NOMO-1 treated with dmso at 0.1 percent for 144 hours (cell line): ENCODE measurements around the gene CREB3L2.
"Not testable (repeated sequence)": the region's sequence is repeated elsewhere in the genome, so short reads cannot be mapped to it uniquely, and the experiment has no call there.

Experiments
- DNase-seq: peaks from one replicate; lab custom pipeline; 2025; ENCODE audit not compliant: unreplicated experiment; lab: John Stamatoyannopoulos, UW

CREB3L2 gene

DNA sequence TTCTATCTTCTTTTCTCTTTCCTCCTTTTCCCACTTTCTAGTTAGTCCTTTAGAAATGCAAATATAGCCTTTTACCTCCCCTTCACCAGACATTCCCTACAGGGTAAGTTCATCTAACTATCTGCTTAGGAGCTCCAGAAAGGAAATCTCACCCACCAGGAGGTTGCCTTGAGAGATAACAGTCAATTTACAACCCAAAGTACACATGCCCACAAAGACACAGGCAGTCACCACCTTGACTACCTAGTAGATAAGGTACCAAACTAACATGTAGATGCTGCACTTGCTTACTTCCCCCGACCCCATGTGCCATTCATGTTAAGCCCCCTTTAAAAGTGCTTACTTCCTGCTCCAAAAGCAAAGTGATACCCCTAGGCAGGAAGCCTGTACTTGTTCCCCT is 12.8 kb upstream of the CREB3L2 start:
- DNase-seq = no peak

DNA sequence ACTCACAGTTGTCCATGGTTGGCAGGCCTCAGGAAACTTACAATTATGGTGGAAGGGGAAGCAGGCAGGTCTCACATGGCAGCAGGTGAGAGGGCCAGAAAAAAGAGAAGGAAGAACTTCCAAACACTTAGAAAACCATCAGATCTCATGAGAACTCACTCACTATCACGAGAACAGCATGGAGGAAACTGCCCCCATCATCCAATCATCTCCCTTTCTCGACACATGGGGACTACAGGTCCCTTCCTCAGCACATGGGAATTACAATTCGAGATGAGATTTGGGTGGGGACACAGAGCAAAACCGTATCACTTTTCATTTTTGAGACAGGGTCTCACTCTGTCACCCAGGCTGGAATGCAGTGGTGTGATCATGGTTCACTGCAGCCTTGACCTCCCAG is 12.3 kb upstream of the CREB3L2 start:
- not testable (repeated sequence) for DNase-seq

DNA sequence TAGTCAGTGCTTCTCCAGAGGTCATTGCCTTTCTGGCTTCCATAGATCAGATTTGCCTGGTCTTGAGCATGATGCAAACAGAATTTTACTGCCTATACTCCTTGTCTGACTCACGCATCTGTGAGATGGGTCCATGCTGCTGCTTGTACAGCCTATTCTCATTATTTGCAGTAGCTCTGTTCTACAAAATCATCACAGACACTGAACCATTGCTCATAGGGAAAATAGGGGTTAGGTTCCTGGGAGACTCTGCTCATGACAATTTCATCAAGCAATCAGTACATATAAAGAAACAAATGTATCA is 7.4 kb upstream of the CREB3L2 start:
- no peak for DNase-seq

DNA sequence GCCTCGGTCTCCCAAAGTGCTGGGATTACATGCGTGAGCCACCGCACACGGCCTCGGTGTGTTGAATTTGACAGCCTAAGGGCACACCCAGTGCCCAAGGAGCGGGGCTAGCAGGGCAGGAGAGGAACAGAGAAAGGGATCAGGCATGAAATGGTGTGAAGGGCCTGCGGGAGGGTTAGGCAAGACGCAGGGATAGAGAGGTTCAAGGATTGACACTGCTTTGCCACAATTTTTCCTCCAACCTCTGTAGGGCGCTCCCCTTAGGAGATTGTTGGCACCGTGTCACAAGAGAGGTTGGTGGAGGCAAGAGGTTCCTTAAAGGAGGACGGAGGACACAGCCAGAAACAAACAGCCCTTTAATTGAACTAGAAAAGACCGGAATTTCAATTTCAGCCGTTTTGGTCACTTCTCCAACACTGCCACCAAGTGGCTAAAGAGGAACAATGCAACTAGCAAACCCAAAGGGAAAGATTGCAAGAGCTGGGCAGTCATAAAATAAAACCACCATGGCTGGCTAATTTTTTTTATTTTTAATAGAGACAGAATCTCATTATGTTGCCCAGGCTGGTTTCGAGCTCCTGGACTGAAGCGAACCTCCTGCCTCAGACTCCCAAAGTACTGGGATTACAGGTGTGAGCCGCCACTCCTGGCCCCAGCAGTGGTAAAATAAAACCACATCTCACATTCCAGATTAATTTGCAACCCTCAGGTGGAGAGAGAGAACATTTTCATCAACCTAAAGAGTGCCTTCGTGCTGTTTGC is 6.9 kb upstream of the CREB3L2 start:
- peak; percentile 17 for DNase-seq

DNA sequence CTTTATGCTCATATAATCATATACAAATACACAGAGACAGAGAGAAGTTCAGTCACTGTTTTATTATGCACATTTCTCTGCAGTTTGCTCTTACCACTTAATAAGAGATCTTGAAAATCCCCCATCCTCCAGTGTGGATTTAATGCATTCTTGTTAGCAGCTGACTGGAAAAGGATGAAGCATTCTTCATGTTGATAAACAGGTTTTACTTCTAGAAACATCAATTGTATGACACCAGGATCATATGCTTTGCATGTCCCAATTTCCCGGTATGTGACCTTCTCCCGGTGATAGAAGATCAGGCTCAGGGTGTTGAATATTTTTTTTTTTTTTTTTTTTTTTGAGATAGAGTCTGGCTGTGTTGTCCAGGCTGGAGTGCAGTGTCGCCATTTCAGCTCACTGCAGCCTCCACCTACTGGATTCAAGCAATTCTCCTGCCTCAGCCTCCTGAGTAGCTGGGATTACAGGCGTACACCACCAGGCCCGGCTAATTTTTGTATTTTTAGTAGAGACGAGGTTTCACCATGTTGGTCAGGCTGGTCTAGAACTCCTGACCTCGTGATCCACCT is 6.2 kb upstream of the CREB3L2 start:
- DNase-seq = no peak

DNA sequence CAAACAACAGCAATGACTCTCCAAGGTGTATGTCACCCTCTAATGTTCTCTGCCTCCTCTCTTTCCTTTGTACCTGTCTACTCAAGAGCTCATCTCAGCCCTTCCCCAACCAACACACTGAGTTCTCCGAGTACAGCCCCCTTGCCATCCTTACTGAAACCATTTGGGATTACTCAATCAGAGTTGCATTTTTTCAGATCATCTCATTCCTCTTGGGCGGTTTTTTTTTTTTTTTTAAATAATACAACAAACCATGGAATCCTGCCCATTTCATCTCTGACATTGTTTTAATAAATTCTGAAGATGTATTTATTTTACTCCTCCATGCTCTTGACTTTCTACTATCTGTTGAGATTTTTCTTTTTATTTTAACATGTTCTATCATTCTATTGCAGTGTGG is 4.2 kb upstream of the CREB3L2 start:
- no peak for DNase-seq

DNA sequence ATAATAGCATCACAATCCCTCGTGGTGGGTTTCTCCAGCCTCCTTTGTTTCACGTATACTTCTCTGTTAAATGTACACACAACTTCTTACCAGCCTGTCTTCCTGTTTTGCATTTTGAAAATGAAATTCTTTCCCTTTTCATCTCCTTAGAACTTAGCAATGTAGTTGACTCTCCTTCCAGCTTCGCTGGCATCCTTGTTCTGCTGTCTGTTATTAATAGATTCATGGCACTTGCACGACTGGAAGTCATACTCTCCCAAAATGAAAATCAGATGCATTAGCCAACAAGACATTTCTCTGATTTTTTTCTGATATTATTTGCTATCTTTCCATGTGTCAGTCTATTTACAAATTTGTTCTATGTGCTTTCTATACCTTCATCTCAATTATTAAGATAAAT is 3.0 kb upstream of the CREB3L2 start:
- no peak for DNase-seq

DNA sequence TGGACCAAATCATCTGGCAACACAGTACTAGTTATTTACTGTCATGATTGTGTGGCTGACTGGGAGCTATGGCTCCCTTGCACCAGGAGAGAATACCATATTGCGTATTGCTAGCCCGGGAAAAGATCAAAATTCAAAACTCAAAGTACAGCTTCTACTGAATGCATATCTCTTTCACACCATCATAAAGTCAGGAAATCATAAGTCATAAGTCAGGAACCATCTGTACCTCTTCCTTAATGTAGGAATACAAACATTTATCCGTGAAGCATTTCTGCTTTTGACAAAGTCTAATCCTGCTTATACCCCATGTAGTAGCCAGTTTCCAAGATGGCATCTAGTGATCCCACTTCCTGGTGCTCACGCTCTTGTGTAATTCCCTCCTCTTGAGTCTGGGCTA is 2.2 kb upstream of the CREB3L2 start:
- DNase-seq = no peak

DNA sequence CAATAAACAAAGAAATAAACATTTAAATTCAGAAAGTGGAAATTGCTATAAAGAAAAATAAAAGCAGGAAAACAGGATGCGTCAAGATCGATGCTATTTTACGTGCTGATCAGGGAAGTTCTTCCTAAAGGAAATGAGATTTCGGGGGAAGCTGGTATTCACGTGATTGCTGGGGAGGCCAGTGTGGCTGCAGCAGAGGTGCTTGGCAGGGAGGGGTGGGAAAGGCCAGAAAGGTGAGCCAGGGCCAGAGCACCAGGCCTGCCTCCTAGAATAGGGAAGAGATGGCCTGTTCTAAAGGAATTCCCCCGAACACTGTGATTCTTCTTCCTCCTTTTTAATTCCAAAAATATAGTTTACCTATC is 923 bp upstream of the CREB3L2 start:
- DNase-seq = no peak

DNA sequence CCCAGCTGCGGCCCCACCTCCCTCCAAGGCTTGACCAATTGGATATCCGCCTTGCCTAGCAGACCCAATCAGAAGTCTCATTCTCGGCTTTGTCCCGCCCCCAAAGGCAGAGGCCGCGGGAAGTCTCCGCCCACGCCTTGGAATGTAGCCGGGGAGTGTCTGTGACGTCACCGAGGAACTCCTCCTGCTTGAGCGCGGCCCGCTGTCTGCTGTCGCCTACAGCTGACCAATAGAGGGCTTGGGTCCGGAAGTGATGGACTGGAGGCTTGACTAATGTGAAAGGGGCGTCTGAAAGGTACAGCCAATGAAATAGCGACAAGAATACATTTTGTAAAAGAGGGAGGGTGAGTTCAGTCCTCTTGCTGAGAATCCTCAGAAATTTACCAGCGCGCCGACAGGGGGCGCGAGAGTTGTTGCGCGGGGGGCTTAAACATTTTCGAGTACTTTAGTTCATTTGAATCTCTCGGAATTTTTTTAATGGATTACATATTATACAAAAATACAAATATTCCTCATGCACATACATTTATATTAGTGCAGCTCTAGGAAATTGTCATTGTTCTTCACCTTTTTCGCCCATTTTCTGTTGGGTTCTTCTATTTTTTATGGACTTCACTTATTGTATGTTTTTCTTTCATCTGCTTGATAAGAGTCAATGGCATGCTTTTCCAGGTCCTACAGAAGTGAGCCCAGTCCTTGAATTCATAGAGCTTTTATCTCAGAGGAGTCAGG is 376 bp upstream of the CREB3L2 start:
- peak; percentile 93 for DNase-seq

DNA sequence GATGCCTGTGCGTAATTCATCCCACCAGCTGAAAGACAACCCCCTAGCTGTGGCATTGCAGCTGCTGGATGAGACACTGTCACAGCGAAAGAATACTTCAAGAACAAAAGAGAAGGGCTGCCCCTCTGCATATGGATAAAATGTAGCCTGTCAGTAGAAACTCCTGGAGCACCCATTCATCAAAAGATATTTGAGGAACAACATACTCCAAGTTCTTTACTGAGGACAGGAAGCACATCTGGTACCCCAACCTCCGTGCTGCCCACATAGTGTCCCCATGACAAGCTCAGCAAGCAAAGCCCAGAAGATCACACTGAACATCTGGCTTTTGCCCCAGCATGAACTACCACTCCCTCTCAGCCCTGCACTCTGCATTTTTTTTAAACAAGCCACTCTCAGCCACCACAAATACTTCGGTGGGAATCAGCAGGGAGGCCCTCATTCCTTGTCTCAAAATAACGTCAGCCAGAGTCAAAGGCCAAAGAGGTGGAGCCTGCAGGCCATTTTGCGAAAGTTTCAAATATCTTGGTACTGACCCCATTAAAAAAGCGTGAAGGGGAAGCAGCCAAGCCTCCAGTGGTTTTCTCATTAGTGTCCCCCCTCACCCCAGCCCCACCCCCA is 1.7 kb downstream of the CREB3L2 start:
- DNase-seq = no peak

DNA sequence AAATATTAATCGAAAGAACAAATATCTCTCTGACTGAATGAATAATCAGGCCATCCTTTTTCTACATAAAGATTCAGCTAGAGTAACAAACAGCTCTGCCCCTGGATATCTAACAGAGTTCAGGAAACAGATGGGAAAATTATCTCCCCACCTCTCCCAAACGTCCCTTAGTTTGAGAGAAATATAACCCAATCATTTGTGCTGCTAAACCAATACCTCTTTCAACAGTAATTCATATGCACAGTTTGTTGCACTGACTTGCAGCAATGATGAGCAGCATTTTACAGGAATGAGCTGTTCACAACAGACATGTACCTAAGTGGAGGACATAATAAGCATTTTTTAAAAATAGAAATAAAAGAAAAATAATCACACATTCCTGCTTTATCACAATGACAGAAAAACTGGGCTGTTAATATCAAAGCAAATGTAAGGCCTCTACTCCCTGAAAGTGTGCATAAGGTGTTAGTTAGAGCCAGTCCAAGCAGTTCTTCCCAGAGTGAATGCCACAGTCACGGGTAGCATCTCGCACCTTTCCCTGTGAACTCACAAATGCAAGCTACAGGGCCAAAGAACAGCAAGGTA is 2.3 kb downstream of the CREB3L2 start:
- no peak for DNase-seq

DNA sequence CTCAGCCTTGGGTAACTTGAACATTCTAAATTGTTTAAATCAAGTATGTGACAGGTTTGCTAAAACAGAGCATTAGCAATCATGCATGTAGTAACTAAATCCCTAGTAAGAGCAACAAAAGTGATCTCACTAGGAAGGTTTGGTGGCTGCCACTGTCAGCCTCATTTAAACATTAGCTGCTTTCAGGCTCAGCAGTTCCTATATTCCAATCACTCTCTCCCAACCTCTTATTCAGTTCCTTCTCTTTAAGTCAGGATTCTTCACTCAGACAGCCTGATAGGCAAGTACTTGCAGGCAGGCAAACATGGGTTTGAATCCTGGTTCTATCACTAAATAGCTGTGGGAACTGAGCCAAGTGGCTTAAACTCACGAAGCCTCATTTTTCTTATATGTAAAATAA is 3.6 kb downstream of the CREB3L2 start:
- DNase-seq = no peak

DNA sequence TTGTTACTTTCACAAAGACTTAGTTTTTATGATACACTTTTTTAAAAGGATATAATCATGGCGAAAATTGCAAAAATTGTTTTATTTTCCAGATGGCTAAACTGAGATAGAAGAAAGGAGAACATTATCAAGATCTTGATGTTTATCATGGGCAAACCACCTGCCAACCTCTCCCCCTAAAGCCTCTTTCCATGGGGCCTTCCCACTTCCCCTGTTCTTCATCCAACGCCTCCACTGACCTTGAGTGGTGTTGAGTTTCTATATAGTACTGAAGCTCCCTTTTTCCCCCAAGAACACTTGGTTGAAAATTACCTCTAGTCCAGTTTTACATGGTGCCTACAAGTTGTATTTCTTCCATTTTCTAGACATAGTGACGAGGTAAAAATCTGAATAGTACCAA is 5.0 kb downstream of the CREB3L2 start:
- no peak for DNase-seq

DNA sequence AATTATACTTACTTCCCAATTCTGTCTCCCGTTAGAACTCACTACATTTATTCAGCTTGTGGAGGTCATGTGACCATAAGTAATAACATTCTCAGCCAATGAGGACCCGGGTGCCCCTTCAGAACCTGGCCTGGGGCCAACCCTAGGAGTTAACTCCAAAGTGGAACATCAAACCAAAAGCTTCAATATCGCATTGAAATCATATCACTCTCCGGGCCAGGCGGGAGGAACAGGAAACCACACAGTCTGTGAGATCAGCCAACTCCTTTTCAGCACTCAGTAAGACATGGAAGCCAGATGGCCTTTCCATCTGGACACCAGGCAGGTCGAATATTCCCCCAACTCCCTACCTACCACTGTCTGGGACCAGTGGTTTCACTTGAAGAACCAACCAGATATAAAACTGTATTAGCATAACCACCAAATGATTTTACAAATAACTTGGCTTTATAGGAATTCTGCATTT is 5.5 kb downstream of the CREB3L2 start:
- no peak for DNase-seq

DNA sequence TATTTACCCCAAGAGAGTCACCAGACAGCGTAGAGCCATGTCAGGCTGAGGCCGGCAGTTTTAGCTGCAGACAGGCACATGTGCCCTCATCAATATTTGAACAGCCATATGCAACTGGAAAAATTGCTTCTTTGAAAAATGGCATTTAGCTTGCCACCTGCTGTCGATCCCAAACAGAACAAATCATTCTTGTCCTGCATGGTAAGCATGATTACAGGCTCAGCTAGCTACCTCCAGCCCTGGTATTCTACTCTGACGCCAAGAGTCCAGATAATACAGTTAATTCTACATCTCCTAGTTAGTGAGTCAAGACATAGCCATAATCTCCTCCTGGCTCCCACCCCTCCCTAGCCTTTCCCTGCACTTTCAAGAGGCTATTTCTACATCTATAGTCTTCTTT is 7.7 kb downstream of the CREB3L2 start:
- DNase-seq = no peak

DNA sequence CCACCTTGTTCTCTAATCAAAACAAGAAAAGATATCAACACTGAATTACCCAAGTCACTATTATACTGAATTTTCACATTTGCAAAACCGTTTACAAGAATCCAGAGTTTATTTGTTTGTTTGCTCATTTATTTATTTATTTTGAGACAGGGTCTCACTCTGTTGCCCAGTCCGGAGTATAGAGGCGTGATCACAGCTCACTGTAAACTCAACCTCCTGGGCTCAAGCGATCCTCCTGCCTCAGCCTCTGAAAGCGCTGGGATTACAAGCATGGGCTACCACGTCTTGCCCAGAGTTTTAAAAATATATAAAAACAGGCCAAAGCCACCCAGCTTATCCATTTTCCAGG is 8.5 kb downstream of the CREB3L2 start:
- no peak for DNase-seq

DNA sequence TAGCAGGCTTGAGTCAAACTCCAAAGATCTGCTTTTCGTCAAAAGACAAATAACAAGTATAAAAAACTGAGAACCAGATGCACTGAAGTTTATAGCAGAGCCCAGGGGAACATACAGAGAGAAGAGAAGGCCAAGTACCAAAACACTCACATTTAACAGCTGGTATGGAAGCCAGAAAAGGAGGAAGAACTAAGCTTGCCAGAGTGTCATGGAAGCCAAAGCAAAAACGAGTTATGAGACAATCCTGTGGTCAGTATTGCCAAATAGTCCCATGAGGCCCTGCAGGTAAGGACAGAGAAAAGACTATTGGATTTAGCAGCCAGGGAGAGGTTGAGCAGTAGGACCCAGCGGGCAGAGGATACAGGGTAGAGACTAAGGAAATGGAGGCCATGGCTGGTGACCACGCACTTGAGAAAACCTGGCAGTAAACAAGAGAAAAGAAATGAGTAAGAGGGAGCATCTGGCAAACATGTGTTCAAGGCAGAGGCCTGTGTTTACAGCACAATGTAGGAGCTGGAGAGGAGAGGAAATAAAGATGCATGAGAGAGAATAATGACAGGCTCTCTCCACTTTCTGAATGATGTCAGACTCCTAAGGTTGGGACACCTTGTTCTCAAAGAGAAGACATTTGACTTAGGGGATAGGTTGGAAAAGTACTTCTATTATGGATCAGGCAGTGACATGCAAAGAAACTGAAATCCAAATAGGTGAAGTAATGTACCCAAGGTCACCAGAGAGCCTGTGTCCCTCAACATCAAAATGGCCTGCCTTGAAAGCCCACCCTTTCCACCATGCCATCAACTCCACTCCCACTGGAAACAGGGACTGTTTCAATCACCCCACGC is 9.1 kb downstream of the CREB3L2 start:
- DNase-seq = peak; percentile 49

DNA sequence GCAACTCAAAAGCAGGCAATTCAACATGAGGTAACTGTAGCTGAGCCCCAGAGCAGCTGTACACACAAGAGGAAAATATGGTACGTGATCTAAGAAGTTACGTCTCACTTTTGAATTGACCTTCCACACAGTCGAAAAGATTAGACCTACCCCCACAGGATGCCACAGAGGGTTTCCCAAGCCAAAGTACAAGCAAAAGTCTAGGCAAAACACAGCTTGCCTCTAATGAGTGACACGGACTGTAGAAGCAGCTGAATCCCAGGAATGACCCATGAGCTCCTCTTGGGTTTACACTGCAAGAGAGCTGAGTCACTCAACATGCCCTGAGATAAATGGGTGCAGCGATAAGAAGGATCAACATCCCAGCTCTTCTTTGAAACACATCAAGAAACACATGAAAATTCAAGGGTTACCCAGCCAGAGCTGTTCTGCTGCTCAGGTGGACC is 9.8 kb downstream of the CREB3L2 start:
- no peak for DNase-seq

DNA sequence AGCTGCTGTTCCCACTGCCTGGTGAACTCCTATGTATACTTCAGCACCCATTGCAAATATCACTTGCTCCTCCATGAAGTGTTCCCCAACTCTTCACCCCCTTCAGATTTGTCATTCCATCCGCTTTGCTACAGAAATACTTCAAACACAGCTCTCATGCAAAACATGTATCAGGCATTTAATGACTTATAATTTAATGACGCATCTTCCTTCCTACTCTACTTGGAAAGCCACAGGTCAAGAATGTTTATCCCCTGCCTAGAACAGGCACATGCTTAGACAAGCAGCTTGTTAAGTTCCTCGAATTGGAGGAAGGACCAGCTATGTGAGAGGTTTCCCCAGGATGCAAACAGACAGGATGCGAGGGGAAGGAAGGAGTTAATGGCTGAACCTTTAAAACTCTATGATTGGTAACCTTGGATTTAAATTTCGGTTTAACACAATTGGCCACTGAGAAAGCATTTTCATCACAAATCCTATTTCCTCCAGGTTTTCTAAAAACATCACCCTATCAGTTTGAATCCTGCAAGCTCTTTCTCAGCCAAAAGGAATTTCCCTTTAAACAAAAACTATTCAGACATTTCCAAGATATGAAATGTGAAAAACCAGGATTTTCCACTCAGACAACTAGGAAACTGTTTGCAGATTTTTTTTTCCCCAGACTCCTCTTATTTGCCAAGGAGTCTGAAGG is 11.5 kb downstream of the CREB3L2 start:
- no peak for DNase-seq
